Sigmoid colon (tissue), 4 donors: ENCODE data around the gene FBXO27.

Source experiments
- CTCF ChIP-seq, 4 experiments: fragments of 450-650 bp in 3 of 4; fragments of 200-600 bp in 1 of 4; IDR thresholded peaks; one replicate each; pipeline ENCODE4 v1.5.1; 2016 to 2019; ENCODE audit warnings: antibody characterized with exemption in 4 of 4, mild to moderate bottlenecking in 3 of 4, moderate library complexity in 2 of 4
- POLR2A ChIP-seq, 2 donors: fragments of 450-650 bp; IDR thresholded peaks; one replicate each; pipeline ENCODE4 v1.6.1; 2016; ENCODE audit warnings: antibody characterized with exemption in 2 of 2, mild to moderate bottlenecking in 2 of 2, moderate library complexity in 2 of 2
- POLR2AphosphoS5 ChIP-seq, 4 donors: sonication (generic); formaldehyde crosslinking; IDR thresholded peaks; one replicate each; pipeline ENCODE4 v1.6.1; 2017; ENCODE audit warnings: antibody characterized with exemption in 4 of 4

GRCh38 chr19:39003796-39004195, 28.6 kb downstream of the FBXO27 start:
- TF ChIP-seq CTCF (IDR thresholded peaks at IDR 0.05) (no peak), POLR2A (IDR thresholded peaks at IDR 0.05) (no peak), POLR2AphosphoS5 (IDR thresholded peaks at IDR 0.05) (no peak)
